Fibroblast of skin of abdomen (primary cell): Measurements from ENCODE around the gene NHLRC4.

Experiments
- DNase-seq: peaks from one replicate; pipeline ENCODE4 v3.0.0-alpha.2; 2013

NHLRC4 gene

GRCh38 chr16:567373-568256 is 810 bp downstream of the NHLRC4 start:
- DNase-seq, result no peak

- no peak for DNase-seq
These were observed 1.8 kb downstream of the NHLRC4 start for GRCh38 chr16:568401-569258.

- DNase-seq, result peak; percentile 58
These were observed 2.8 kb downstream of the NHLRC4 start, which contains the start of gene PIGQ for GRCh38 chr16:569445-570254. TSS of gene PIGQ (plus strand) at chr16:569968. CDS start at chr16:574075, 4,107 bp downstream.

- DNase-seq, result no peak
These were observed 6.3 kb downstream of the NHLRC4 start for GRCh38 chr16:572865-573650.

- DNase-seq, result no peak
These were observed 7.4 kb downstream of the NHLRC4 start for GRCh38 chr16:574021-574760.

- DNase-seq, result no peak
These were observed 8.8 kb downstream of the NHLRC4 start for GRCh38 chr16:575354-576196.

- DNase-seq, result no peak
These were observed 9.5 kb downstream of the NHLRC4 start for GRCh38 chr16:576197-576822.

- no peak for DNase-seq
These were observed 10.0 kb downstream of the NHLRC4 start for GRCh38 chr16:576823-577201.

GRCh38 chr16:577796-578195 is 11.0 kb downstream of the NHLRC4 start:
- no peak for DNase-seq

GRCh38 chr16:578232-578869 is 11.5 kb downstream of the NHLRC4 start:
- DNase-seq, result no peak

GRCh38 chr16:578870-579405 is 12.1 kb downstream of the NHLRC4 start:
- DNase-seq, result peak; percentile 67

- no peak for DNase-seq
These were observed 13.5 kb downstream of the NHLRC4 start for GRCh38 chr16:580141-580945.

- no peak for DNase-seq
These were observed 14.2 kb downstream of the NHLRC4 start for GRCh38 chr16:580946-581498.

GRCh38 chr16:582218-582613 is 15.4 kb downstream of the NHLRC4 start:
- DNase-seq, result no peak

GRCh38 chr16:582614-583331 is 16.0 kb downstream of the NHLRC4 start:
- DNase-seq, result no peak

GRCh38 chr16:583470-583814 is 16.6 kb downstream of the NHLRC4 start:
- DNase-seq, result no peak
